ENCODE measurements around the gene MAP3K13. TPM values are rescaled to one million over a fixed set of nuclear protein-coding genes. Genes with fewer than 3 reads are reported as not detected.
"Not testable (repeated sequence)": the region's sequence is repeated elsewhere in the genome, so short reads cannot be mapped to it uniquely, and the experiment has no call there.

MAP3K13 gene
- total RNA-seq, 2 donors from 2014 or later, result 34.0 to 46.9 TPM

DNA sequence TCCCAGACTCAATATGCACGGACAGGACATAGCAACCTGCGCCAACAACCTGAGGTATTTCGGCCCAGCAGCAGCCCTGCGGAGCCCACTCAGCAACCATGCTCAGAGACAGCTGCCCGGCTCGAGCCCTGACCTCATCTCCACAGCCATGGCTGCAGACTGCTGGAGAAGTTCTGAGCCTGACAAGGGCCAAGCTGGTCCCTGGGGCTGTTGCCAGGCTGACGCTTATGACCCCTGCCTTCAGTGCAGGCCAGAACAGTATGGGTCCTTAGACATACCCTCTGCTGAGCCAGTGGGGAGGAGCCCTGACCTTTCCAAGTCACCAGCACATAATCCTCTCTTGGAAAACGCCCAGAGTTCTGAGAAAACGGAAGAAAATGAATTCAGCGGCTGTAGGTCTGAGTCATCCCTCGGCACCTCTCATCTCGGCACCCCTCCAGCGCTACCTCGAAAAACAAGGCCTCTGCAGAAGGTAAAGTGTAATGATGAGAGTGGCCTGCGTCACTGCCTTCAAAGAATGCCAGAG lies 110.4 kb downstream of the MAP3K13 start:
- intact Hi-C loops (cut with DNase I), result no loop called here

DNA sequence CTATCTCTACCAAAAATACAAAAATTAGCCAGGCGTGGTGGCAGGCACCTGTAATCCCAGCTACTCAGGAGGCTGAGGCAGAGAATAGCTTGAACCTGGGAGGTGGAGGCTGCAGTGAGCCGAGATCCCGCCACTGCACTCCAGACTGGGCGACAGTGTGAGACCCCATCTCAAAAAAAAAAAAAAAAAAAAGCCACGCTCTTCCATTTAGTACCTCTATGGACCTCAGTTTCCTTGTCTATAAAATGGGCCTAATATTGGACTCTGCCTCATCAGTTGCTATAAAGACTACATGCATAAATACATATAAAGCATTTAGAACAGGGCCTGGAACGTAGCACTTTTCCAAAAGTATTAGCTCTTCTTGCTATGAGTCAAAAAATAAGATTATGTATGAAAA lies 112.0 kb downstream of the MAP3K13 start:
- H3K36me3 ChIP-seq; H3K4me1 ChIP-seq; intact Hi-C loops (cut with DNase I); H3K27me3 ChIP-seq; DNase-seq; H3K27ac ChIP-seq; H3K9me3 ChIP-seq; H3K9ac ChIP-seq (ENCODE audit: low read depth in 2 of 2, low read length in 2 of 2); H3K4me3 ChIP-seq: not testable (repeated sequence)

More for the DNA sequence above, 110.4 kb downstream of the MAP3K13 start:
- Histone ChIP-seq H3K27ac (no peak overlapping the region), H3K9ac (ENCODE audit: low read depth in 2 of 2, low read length in 2 of 2) (no peak overlapping the region), H3K27me3 (no peaks in the 10 kb centered on the region), H3K9me3 (no peaks in the 10 kb centered on the region), H3K4me3 (no peak overlapping the region), H3K4me1 (no peaks in the 10 kb centered on the region), H3K36me3 (no peaks in the 10 kb centered on the region)
- TF ChIP-seq, protein P1, sequence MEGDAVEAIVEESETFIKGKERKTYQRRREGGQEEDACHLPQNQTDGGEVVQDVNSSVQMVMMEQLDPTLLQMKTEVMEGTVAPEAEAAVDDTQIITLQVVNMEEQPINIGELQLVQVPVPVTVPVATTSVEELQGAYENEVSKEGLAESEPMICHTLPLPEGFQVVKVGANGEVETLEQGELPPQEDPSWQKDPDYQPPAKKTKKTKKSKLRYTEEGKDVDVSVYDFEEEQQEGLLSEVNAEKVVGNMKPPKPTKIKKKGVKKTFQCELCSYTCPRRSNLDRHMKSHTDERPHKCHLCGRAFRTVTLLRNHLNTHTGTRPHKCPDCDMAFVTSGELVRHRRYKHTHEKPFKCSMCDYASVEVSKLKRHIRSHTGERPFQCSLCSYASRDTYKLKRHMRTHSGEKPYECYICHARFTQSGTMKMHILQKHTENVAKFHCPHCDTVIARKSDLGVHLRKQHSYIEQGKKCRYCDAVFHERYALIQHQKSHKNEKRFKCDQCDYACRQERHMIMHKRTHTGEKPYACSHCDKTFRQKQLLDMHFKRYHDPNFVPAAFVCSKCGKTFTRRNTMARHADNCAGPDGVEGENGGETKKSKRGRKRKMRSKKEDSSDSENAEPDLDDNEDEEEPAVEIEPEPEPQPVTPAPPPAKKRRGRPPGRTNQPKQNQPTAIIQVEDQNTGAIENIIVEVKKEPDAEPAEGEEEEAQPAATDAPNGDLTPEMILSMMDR (IDR thresholded peaks at IDR 0.05), result no peak
- no peak for DNase-seq

DNA sequence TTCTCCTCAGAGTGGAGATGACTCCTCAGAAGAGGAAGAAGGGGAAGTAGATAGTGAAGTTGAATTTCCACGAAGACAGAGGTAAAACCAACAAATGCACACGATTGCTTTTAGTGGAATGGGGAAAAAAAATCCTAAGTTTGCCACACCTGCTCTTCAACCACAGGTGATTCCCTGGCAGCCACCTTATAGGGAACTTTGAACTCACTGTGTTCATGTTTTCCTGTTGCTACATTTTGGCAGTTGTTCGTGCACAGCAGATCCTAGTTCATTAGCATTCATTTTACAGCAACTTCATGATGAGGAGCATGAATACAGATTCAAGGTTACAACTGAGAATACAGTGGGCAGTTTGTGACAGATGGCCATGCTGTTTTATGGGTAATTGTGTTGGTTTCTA lies 114.4 kb downstream of the MAP3K13 start:
- Histone ChIP-seq H3K4me1 (no peaks in the 10 kb centered on the region), H3K27ac (no peak overlapping the region), H3K9ac (ENCODE audit: low read depth in 2 of 2, low read length in 2 of 2) (no peak overlapping the region), H3K9me3 (no peaks in the 10 kb centered on the region), H3K27me3 (no peaks in the 10 kb centered on the region), H3K4me3 (no peak overlapping the region), H3K36me3 (no peaks in the 10 kb centered on the region)
- intact Hi-C loops (cut with DNase I), result no loop called here
- TF ChIP-seq, protein P1 (IDR thresholded peaks at IDR 0.05), result no peak
- peak; percentile 37 for DNase-seq

DNA sequence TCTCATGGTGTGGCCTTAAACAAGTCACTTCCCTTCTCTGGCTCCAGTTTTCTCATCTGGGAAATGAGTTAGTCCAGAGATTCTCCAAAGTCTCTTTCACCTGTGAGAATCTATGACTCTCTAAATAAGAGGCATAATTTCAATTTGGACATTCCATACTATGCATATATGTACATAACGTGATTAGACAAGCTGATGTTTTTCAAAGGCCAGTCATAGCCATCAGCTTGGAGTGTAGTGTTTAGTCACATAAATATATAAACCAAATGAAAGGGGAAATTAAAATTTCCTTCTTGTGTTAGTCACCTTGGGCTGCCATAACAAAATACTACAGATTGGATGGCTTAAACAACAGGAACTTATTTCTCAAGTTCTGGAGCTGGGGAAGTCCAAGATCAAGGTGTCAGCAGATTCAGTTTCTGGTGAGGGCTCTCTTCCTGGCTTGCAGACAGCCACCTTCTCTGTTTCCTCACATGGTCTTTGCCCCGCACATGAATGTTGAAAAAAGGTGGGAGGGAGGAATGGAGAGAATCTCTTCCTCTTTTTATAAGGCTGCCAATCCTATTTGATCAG lies 116.5 kb downstream of the MAP3K13 start:
- Histone ChIP-seq H3K4me1 (no peaks in the 10 kb centered on the region), H3K4me3 (no peak overlapping the region), H3K9me3 (no peaks in the 10 kb centered on the region), H3K36me3 (no peaks in the 10 kb centered on the region), H3K27ac (no peak overlapping the region), H3K9ac (ENCODE audit: low read depth in 2 of 2, low read length in 2 of 2) (no peak overlapping the region), H3K27me3 (no peaks in the 10 kb centered on the region)
- DNase-seq, result no peak
- intact Hi-C loops (cut with DNase I), result no loop called here
- TF ChIP-seq, protein P1 (IDR thresholded peaks at IDR 0.05), result no peak

DNA sequence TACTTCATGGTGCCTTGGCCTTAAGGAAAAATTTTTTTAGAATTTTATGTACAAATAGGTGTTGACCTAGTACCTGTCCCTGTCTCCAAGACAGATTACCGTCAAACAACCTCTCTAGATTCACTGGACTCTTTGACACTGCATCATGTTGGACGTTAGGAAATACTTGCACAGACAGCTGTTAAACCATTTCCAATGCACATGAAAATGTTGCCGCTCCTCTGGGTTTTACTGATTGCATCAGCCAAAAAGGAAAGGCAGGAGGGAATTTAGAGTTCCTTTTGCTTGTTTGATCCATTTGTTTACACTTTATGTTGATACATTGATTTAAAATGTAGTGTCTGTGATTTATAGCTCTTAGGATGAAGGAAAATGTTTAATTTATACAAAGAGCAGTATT lies 121.4 kb downstream of the MAP3K13 start:
- no peak overlapping the region for H3K27ac ChIP-seq
- H3K9me3 ChIP-seq, result no peaks in the 10 kb centered on the region
- DNase-seq, result no peak
- no peak overlapping the region for H3K9ac ChIP-seq (ENCODE audit: low read depth in 2 of 2, low read length in 2 of 2)
- H3K27me3 ChIP-seq, result no peaks in the 10 kb centered on the region
- TF ChIP-seq, protein P1 (IDR thresholded peaks at IDR 0.05), result no peak
- H3K4me3 ChIP-seq, result no peak overlapping the region
- intact Hi-C loops (cut with DNase I), result no loop called here
- no peaks in the 10 kb centered on the region for H3K36me3 ChIP-seq
- no peaks in the 10 kb centered on the region for H3K4me1 ChIP-seq

DNA sequence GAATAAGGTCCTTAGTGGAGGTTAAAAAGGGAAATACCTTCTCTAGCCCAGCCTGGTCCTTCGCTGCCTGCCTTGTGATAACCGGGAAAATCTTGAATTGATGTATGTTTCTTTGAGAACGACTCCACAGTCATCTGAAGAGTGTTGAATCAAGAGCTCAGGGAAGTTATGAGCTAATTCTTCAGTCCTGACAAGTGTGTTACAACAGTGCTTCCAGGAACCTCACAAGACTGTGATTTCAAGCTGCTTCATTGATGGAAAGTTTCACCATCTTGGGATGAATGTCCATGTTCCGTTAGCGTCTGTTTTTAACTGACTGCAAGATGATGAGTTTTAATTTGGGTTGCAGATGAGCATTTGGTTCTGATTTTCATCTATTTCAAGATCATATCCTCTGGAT lies 123.5 kb downstream of the MAP3K13 start:
- no peak overlapping the region for H3K9ac ChIP-seq (ENCODE audit: low read depth in 2 of 2, low read length in 2 of 2)
- TF ChIP-seq, protein P1 (IDR thresholded peaks at IDR 0.05), result no peak
- no peaks in the 10 kb centered on the region for H3K9me3 ChIP-seq
- no peak overlapping the region for H3K27ac ChIP-seq
- H3K36me3 ChIP-seq, result peaks cover 3% of the 10 kb centered on the region
- intact Hi-C loops (cut with DNase I), result no loop called here
- peaks cover 3% of the 10 kb centered on the region for H3K4me1 ChIP-seq
- no peak overlapping the region for H3K4me3 ChIP-seq
- no peaks in the 10 kb centered on the region for H3K27me3 ChIP-seq
- no peak for DNase-seq

All from colonic mucosa (tissue), 4 donors.